GM12874 (cell line): ENCODE data around the gene MRAP2.

Experiments used
- CTCF ChIP-seq: IDR thresholded peaks from 2 replicates; pipeline ENCODE4 v1.5.1; 2011; ENCODE audit warnings: low read depth, mild to moderate bottlenecking, control low read depth, low read length, moderate library complexity; ENCODE audit not compliant: insufficient read depth

The MRAP2 gene

GRCh38 chr6:84095156-84095555, 61.6 kb downstream of the MRAP2 start:
- no peak for TF ChIP-seq CTCF

- TF ChIP-seq CTCF = no peak
Measured at GRCh38 chr6:84103029-84103428, 69.5 kb downstream of the MRAP2 start.

GRCh38 chr6:84107495-84107894, 73.9 kb downstream of the MRAP2 start:
- no peak for TF ChIP-seq CTCF

- no peak for TF ChIP-seq CTCF
Measured at GRCh38 chr6:84118191-84118590, 84.6 kb downstream of the MRAP2 start.

GRCh38 chr6:84119277-84119676, 85.7 kb downstream of the MRAP2 start:
- TF ChIP-seq CTCF = no peak

GRCh38 chr6:84123186-84123585, 89.6 kb downstream of the MRAP2 start:
- TF ChIP-seq CTCF = no peak

- TF ChIP-seq CTCF = no peak
Measured at GRCh38 chr6:84135291-84135690, 101.7 kb downstream of the MRAP2 start.
